Mucosa of descending colon (tissue), 3 donors: ENCODE measurements around the gene CEACAM20. TPM values are rescaled to one million over a fixed set of nuclear protein-coding genes. Genes with fewer than 3 reads are reported as not detected.
A peak's percentile ranks its signal among the peaks of the same experiment; 100 is the strongest.
"Not testable (repeated sequence)": the region's sequence is repeated elsewhere in the genome, so short reads cannot be mapped to it uniquely, and the experiment has no call there.

Experiments
- ATAC-seq: fragments of 200-7000 bp; cut with Tn5 transposase; one replicate; pipeline ENCODE4 v1.9.1; 2020; ENCODE audit warnings: mild to moderate bottlenecking, moderate library complexity
- DNase-seq, 3 donors: peaks; one replicate each; pipeline ENCODE4 v3.0.0-alpha.2; 2020
- H3K36me3 ChIP-seq: fragments of 200-600 bp; one replicate; pipeline ENCODE4 v1.8.0; 2021; ENCODE audit warnings: low read depth, mild to moderate bottlenecking
- H3K4me1 ChIP-seq: fragments of 200-600 bp; one replicate; pipeline ENCODE4 v1.8.0; 2021; ENCODE audit warnings: low read depth, mild to moderate bottlenecking
- H3K4me3 ChIP-seq: fragments of 200-600 bp; one replicate; pipeline ENCODE4 v1.8.0; 2021; ENCODE audit warnings: mild to moderate bottlenecking
- H3K9me3 ChIP-seq: fragments of 200-600 bp; one replicate; pipeline ENCODE4 v1.8.0; 2021; ENCODE audit warnings: mild to moderate bottlenecking
- intact Hi-C, 2 donors: fragments of 100-400 bp; cut with DNase I in 1 of 2; cut with micrococcal nuclease in 1 of 2; formaldehyde crosslinking; loops; one replicate each; pipeline versions ENCODE4 v1.11.0 to v1.11.1; 2022; cut with DNase I, micrococcal nuclease
- total RNA-seq, 3 donors: library from RNA; stranded (reverse); fragmentation: NEBNext Ultra II Directional in 2 of 3; extraction: Animal tissue kit (Norgen Biotek cat#: 25700) in 2 of 3; gene quantifications; one replicate each; pipeline versions ENCODE4 v1.2.1 to v1.2.4, GENCODE V29; 2021 to 2023
- TF ChIP-seq, protein P1 (sequence below): fragments of 200-600 bp; IDR thresholded peaks from one replicate; pipeline ENCODE4 v1.8.0; 2022; ENCODE audit warnings: antibody characterized with exemption, mild to moderate bottlenecking
- donor health status: DM: no; HTN: no; CAD: no; lungs with moderate emphysema.
- donor health status: DM: no; HTN: no; CAD: no.
- donor health status: DM: no; HTN: yes; CAD: no.

Gene CEACAM20
- total RNA-seq, 3 donors from 2014 or later, result 0.32 to 1.3 TPM; not detected in 1

DNA sequence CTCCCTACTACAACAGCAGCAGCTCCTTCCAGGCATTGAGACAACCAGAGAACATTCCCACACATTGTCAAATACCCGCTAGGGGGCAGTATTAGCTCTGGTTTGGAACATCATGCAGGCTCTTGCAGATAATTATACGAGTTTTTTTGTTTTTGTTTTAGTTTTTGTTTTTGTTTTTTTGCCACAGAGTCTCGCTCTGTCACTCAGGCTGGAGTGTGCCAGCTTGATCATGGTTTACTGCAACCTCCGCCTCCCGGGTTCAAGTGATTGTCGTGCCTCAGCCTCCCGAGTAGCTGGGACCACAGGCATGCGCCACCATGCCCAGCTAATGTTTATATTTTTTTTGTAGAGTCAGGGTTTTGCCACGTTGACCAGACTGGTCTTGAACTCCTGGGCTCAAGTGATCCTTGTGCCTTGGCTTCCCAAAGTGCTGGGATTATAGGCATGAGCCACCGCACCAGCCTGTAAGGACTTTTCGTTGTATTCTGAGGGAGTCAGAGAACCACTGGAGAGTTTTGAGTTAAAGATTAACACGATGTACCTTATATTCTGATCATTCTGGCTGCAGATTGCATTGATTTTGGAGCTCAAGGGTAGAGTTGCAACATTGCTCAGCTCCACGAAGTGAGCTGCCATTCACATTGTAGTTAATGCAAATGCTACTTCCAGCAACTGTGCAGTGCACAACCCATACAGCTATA, 41.7 kb upstream of the CEACAM20 start:
- Histone ChIP-seq H3K9me3 (no peaks in the 10 kb centered on the region), H3K36me3 (no peaks in the 10 kb centered on the region), H3K4me3 (no peak overlapping the region), H3K4me1 (peaks cover 5% of the 10 kb centered on the region)
- TF ChIP-seq, protein P1, sequence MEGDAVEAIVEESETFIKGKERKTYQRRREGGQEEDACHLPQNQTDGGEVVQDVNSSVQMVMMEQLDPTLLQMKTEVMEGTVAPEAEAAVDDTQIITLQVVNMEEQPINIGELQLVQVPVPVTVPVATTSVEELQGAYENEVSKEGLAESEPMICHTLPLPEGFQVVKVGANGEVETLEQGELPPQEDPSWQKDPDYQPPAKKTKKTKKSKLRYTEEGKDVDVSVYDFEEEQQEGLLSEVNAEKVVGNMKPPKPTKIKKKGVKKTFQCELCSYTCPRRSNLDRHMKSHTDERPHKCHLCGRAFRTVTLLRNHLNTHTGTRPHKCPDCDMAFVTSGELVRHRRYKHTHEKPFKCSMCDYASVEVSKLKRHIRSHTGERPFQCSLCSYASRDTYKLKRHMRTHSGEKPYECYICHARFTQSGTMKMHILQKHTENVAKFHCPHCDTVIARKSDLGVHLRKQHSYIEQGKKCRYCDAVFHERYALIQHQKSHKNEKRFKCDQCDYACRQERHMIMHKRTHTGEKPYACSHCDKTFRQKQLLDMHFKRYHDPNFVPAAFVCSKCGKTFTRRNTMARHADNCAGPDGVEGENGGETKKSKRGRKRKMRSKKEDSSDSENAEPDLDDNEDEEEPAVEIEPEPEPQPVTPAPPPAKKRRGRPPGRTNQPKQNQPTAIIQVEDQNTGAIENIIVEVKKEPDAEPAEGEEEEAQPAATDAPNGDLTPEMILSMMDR, result peak; percentile 65
- ATAC-seq, result peak; percentile 90
- intact Hi-C loops, result loop anchor here in 1 of 2 donors (10.0 kb wide), 1 partner anchor 84 kb away; no protein-coding TSS in a partner anchor
- peak in 1 of 3 donors; percentile 94 for DNase-seq

- peaks cover 5% of the 10 kb centered on the region for H3K4me1 ChIP-seq
- no peak overlapping the region for H3K4me3 ChIP-seq
- no peaks in the 10 kb centered on the region for H3K36me3 ChIP-seq
- DNase-seq, result no peak
- no peaks in the 10 kb centered on the region for H3K9me3 ChIP-seq
- TF ChIP-seq, protein P1, result no peak
- no peak for ATAC-seq
- intact Hi-C loops, result loop anchor here in 1 of 2 donors (10.0 kb wide), 1 partner anchor 84 kb away; no protein-coding TSS in a partner anchor
Measured at GRCh38 chr19:44570603-44570983, 41.1 kb upstream of the CEACAM20 start.

DNA sequence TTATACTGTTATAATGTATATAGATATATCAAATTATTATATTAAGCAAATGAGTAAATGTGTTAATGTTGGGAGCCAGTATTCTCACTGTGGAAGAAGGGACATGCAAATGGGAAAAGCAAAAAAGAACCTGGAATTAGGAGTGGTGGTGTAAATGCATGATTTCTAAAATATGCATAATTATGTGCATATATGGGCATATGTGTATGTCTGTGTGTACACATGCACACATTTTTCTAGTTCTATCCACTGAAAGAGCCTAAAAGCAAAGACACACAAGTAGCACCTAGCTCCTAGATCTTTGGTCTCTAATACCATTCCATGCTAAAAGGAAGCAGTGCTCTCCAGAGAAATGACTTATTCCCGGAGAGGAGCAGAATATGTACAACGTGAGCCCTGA, 38.3 kb upstream of the CEACAM20 start:
- Histone ChIP-seq H3K4me3 (no peak overlapping the region), H3K4me1 (peaks cover 5% of the 10 kb centered on the region), H3K36me3 (no peaks in the 10 kb centered on the region), H3K9me3 (no peaks in the 10 kb centered on the region)
- DNase-seq, result no peak
- intact Hi-C loops, result no loop called here
- TF ChIP-seq, protein P1, result no peak
- ATAC-seq, result no peak

DNA sequence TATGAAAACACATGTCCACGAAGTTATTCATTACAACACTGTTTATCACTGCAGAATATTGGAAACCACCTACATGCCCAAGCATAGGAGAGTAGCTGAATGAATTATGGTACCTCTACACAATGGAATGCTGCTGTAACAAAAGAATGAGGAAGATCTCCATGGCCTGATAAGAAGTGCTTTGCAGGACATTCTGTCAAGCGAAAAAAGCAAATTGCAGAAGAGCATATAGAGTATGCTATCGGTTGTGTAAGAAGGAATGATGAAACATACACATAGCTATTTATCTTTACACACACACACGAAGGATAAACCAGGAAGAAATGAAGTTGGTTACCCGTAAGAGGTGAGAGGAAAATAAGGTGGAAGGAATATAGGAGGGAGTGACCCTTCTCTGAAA, 37.5 kb upstream of the CEACAM20 start:
- Histone ChIP-seq H3K4me3 (no peak overlapping the region), H3K9me3 (no peaks in the 10 kb centered on the region), H3K36me3 (no peaks in the 10 kb centered on the region), H3K4me1 (peaks cover 5% of the 10 kb centered on the region)
- TF ChIP-seq, protein P1, result no peak
- DNase-seq (no peak), ATAC-seq (no peak)
- intact Hi-C loops, result no loop called here

DNA sequence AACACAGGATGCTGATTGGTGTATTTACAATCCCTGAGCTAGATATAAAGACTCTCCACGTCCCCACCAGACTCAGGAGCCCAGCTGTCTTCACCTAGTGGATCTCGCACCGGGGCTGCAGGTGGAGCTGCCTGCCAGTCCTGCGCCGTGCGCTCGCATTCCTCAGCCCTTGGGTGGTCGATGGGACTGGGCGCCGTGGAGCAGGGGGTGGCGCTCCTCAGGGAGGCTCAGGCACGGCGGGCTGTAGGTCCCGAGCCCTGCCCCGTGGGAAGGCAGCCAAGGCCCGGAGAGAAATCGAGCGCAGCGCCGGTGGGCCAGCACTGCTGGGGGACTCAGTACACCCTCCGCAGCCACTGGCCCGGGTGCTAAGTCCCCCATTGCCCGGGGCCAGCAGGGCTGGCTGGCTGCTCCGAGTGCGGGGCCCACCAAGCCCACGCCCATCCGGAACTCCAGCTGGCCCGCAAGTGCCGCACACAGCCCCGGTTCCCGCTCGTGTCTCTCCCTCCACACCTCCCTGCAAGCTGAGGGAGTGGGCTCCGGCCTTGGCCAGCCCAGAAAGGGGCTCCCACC, 33.7 kb upstream of the CEACAM20 start:
- H3K9me3 ChIP-seq, ATAC-seq, H3K4me3 ChIP-seq, intact Hi-C loops, H3K4me1 ChIP-seq, H3K36me3 ChIP-seq, DNase-seq: not testable (repeated sequence)

GRCh38 chr19:44557933-44558332, 28.5 kb upstream of the CEACAM20 start:
- DNase-seq (no peak), ATAC-seq (no peak)
- intact Hi-C loops, result no loop called here
- no peaks in the 10 kb centered on the region for H3K9me3 ChIP-seq
- no peaks in the 10 kb centered on the region for H3K36me3 ChIP-seq
- no peak overlapping the region for H3K4me3 ChIP-seq
- TF ChIP-seq, protein P1, result no peak
- no peaks in the 10 kb centered on the region for H3K4me1 ChIP-seq
